K562 (cell line): ENCODE measurements around the gene ENOX2. TPM values are rescaled to one million over a fixed set of nuclear protein-coding genes. Genes with fewer than 3 reads are reported as not detected.

Source experiments
- CAMTA2 ChIP-seq: fragments of 250-450 bp; sonication (Bioruptor Pico); conservative IDR thresholded peaks from 2 replicates; pipeline ENCODE4 v1.5.1; 2022
- ESRRA ChIP-seq: fragments of 450-650 bp; IDR thresholded peaks from 2 replicates; pipeline ENCODE4 v1.6.1; 2014; ENCODE audit warnings: low read depth, mild to moderate bottlenecking, moderate library complexity, borderline replicate concordance
- FOXJ3 ChIP-seq: sonication (generic); formaldehyde crosslinking; IDR thresholded peaks from 2 replicates; pipeline ENCODE4 v1.4.0; 2020; ENCODE audit warnings: mild to moderate bottlenecking, missing genetic modification reagents
- GTF3C2 ChIP-seq: IDR thresholded peaks from 3 replicates; pipeline ENCODE4 v1.6.1; 2011; ENCODE audit warnings: borderline replicate concordance, mild to moderate bottlenecking, moderate library complexity; ENCODE audit not compliant: insufficient read length; ENCODE audit errors: extremely low read depth
- NR2C1 ChIP-seq, 2 experiments: fragments of 450-650 bp; IDR thresholded peaks; 2 replicates each; pipeline ENCODE4 v1.6.1; 2017; ENCODE audit warnings: mild to moderate bottlenecking in 2 of 2, antibody characterized with exemption in 1 of 2, inconsistent platforms in 1 of 2, missing compliant biosample characterization in 1 of 2, missing genetic modification characterization in 1 of 2
- NUFIP1 ChIP-seq: fragments of 450-650 bp; IDR thresholded peaks from 2 replicates; pipeline ENCODE4 v1.6.1; 2018; ENCODE audit not compliant: partially characterized antibody
- RCOR1 ChIP-seq, 2 experiments: IDR thresholded peaks; 2 replicates each; pipeline ENCODE4 v1.6.1; 2012; ENCODE audit warnings: low read depth in 2 of 2, low read length in 2 of 2, borderline replicate concordance in 1 of 2, improper control_type of control experiment in 1 of 2
- RFX7 ChIP-seq: fragments of 250-450 bp; sonication (Bioruptor Pico); IDR thresholded peaks from 2 replicates; pipeline ENCODE4 v1.5.1; 2021; ENCODE audit warnings: mild to moderate bottlenecking
- ZBTB12 ChIP-seq: fragments of 250-450 bp; sonication (Bioruptor Pico); IDR thresholded peaks from 2 replicates; pipeline ENCODE4 v1.4.0; 2020
- ZBTB34 ChIP-seq: fragments of 250-450 bp; sonication (Bioruptor Pico); IDR thresholded peaks from 2 replicates; pipeline ENCODE4 v1.8.0; 2021; ENCODE audit warnings: mild to moderate bottlenecking, moderate library complexity
- ZBTB43 ChIP-seq: sonication (generic); formaldehyde crosslinking; IDR thresholded peaks from 2 replicates; pipeline ENCODE4 v1.8.0; 2023; ENCODE audit warnings: mild to moderate bottlenecking, missing genetic modification reagents
- ZNF146 ChIP-seq: IDR thresholded peaks from one replicate; pipeline ENCODE4 v1.6.1; 2018; ENCODE audit warnings: missing compliant biosample characterization; ENCODE audit not compliant: unreplicated experiment
- ZNF354B ChIP-seq: fragments of 250-450 bp; sonication (Bioruptor Pico); IDR thresholded peaks from 2 replicates; pipeline ENCODE4 v1.4.0; 2020
- ZNF764 ChIP-seq: fragments of 250-450 bp; sonication (Bioruptor Pico); IDR thresholded peaks from 2 replicates; pipeline ENCODE4 v1.4.0; 2020; ENCODE audit warnings: low read depth, mild to moderate bottlenecking, moderate library complexity
- polyA plus RNA-seq, 8 experiments: library from polyadenylated mRNA; depleted of rRNA in 4 of 8; stranded (reverse) in 5 of 8; unstranded in 3 of 8; fragments of >200 nt; fragmentation: Nextera tagmentation in 2 of 8; fragmentation: Illumina TruSeq in 1 of 8; extraction: Ambion mirVana in 2 of 8; extraction: Trizol in 1 of 8; gene quantifications; 2 replicates each; pipeline versions ENCODE4 v1.2.1 to v1.2.3, GENCODE V29; 2011 to 2014; ENCODE audit warnings: inconsistent platforms in 1 of 8, missing spikeins in 1 of 8
- total RNA-seq, 7 experiments: library from RNA; depleted of rRNA in 6 of 7; stranded (reverse); fragments of >200 nt in 6 of 7; fragmentation: Illumina TruSeq in 2 of 7; extraction: Trizol in 2 of 7; gene quantifications; 2 replicates each; pipeline versions ENCODE4 v1.2.1 to v1.2.3, GENCODE V29; 2011 to 2021; ENCODE audit warnings: low replicate concordance in 1 of 7

Gene ENOX2
- total and polyA plus RNA-seq, 9 of the 15 experiments (the other 6 are each of a cell fraction or from before 2014, with no cell fraction given): 6.1 to 24.0 (median 13.8) TPM

GRCh38 chrX:130778773-130779172 is 124.2 kb downstream of the ENOX2 start (continued):
- no peak for TF ChIP-seq NR2C1 (IDR thresholded peaks at IDR 0.05)
- TF ChIP-seq NR2C1 (tag; IDR thresholded peaks at IDR 0.05): no peak
- TF ChIP-seq ESRRA: no peak
- no peak for TF ChIP-seq ZBTB34 (CRISPR knock-in tag)
- no peak for TF ChIP-seq RFX7
- no peak for TF ChIP-seq RCOR1 (IDR thresholded peaks at IDR 0.05; ENCODE audit: borderline replicate concordance in 1 of 2, low read depth in 2 of 2, low read length in 2 of 2)
- no peak for TF ChIP-seq GTF3C2
- no peak for TF ChIP-seq ZNF764 (CRISPR knock-in tag)
- TF ChIP-seq CAMTA2 (CRISPR knock-in tag): no peak
- no peak for TF ChIP-seq ZNF354B (CRISPR knock-in tag)
- TF ChIP-seq ZBTB43: no peak
- no peak for TF ChIP-seq FOXJ3 (CRISPR knock-in tag)
- no peak for TF ChIP-seq NUFIP1
- no peak for TF ChIP-seq ZNF146
- no peak for TF ChIP-seq ZBTB12 (CRISPR knock-in tag)
